SK-N-SH (cell line): ENCODE results near the gene CR1L. TPM values are rescaled to one million over a fixed set of nuclear protein-coding genes. Genes with fewer than 3 reads are reported as not detected.
A peak's percentile ranks its signal among the peaks of the same experiment; 100 is the strongest.

Source experiments
- CTCF ChIA-PET: fragments of 300-600, 350-600 bp; formaldehyde crosslinking; extraction: SDS; loops from one replicate; lab custom pipeline; 2021; lab: Yijun Ruan, JAX
- POLR2A ChIA-PET: fragments of 350-600 bp; sonication (Branson Sonifier 250); formaldehyde crosslinking; extraction: SDS; loops from one replicate; lab custom pipeline; 2020; ENCODE audit warnings: antibody characterized with exemption, inconsistent platforms; lab: Yijun Ruan, JAX
- DNase-seq: peaks from one replicate; pipeline ENCODE4 v3.0.0; 2012
- H2AFZ ChIP-seq: fragments of 200-600 bp; sonication (generic); 2 replicates; pipeline ENCODE4 v1.8.1; 2016; ENCODE audit warnings: antibody characterized with exemption, mild to moderate bottlenecking, low read depth
- H3F3A ChIP-seq: fragments of 200-600 bp; sonication (generic); replicated peaks from 2 replicates; pipeline ENCODE3; 2016; ENCODE audit warnings: antibody characterized with exemption, mild to moderate bottlenecking; ENCODE audit not compliant: insufficient read depth
- H3K27ac ChIP-seq, 2 experiments: fragments of 200-500 bp in 1 of 2; fragments of 200-600 bp in 1 of 2; sonication (Bioruptor generic) in 1 of 2; sonication (generic), shearing (Covaris generic) in 1 of 2; 2 replicates each; pipeline versions ENCODE4 v1.5.1 to v1.6.1; 2014 to 2016; ENCODE audit warnings: low read depth in 2 of 2, inconsistent platforms in 1 of 2, low read length in 1 of 2, mild to moderate bottlenecking in 1 of 2, mixed read lengths in 1 of 2
- H3K27me3 ChIP-seq: fragments of 200-600 bp; sonication (generic), shearing (Covaris generic); 2 replicates; pipeline ENCODE4 v1.6.1; 2016; ENCODE audit warnings: mixed run types; ENCODE audit not compliant: insufficient read depth
- H3K36me3 ChIP-seq, 2 experiments: fragments of 200-500 bp in 1 of 2; fragments of 200-600 bp in 1 of 2; sonication (Bioruptor generic) in 1 of 2; sonication (generic) in 1 of 2; replicated peaks in 1 of 2; 2 replicates each; pipeline versions ENCODE3 to v1.5.1; 2014 to 2016; ENCODE audit warnings: low read length in 1 of 2, mild to moderate bottlenecking in 1 of 2; ENCODE audit not compliant: insufficient read depth in 2 of 2, control insufficient read depth in 1 of 2
- H3K4me1 ChIP-seq, 2 experiments: fragments of 200-500 bp in 1 of 2; fragments of 200-600 bp in 1 of 2; sonication (Bioruptor generic) in 1 of 2; sonication (generic), shearing (Covaris generic) in 1 of 2; 2 replicates each; pipeline versions ENCODE4 v1.5.1 to v1.6.1; 2014 to 2016; ENCODE audit warnings: low read depth in 1 of 2, low read length in 1 of 2, mixed run types in 1 of 2; ENCODE audit not compliant: insufficient read depth in 2 of 2, control insufficient read depth in 1 of 2
- H3K4me2 ChIP-seq: fragments of 200-600 bp; sonication (generic), shearing (Covaris generic); 2 replicates; pipeline ENCODE4 v1.6.1; 2017; ENCODE audit warnings: mixed run types
- H3K4me3 ChIP-seq, 2 experiments: fragments of 200-500 bp in 1 of 2; fragments of 200-600 bp in 1 of 2; sonication (Bioruptor generic) in 1 of 2; sonication (generic), shearing (Covaris generic) in 1 of 2; 2 replicates each; pipeline versions ENCODE4 v1.5.1 to v1.8.1; 2014 to 2016; ENCODE audit warnings: low read depth in 2 of 2, inconsistent platforms in 1 of 2, low read length in 1 of 2, mild to moderate bottlenecking in 1 of 2, mixed read lengths in 1 of 2, moderate library complexity in 1 of 2
- H3K79me2 ChIP-seq: fragments of 200-600 bp; sonication (generic); 2 replicates; pipeline ENCODE4 v1.8.1; 2017; ENCODE audit warnings: mild to moderate bottlenecking; ENCODE audit not compliant: insufficient read depth
- H3K9ac ChIP-seq: fragments of 200-600 bp; sonication (generic); 2 replicates; pipeline ENCODE4 v1.6.1; 2017; ENCODE audit warnings: mixed run types
- H3K9me2 ChIP-seq: fragments of 200-600 bp; sonication (generic); 2 replicates; pipeline ENCODE4 v1.6.1; 2017; ENCODE audit warnings: mixed run types
- H3K9me3 ChIP-seq: fragments of 200-600 bp; sonication (generic); 2 replicates; pipeline ENCODE4 v1.6.1; 2017; ENCODE audit warnings: mixed run types, mild to moderate bottlenecking, moderate library complexity
- H4K20me1 ChIP-seq: fragments of 200-600 bp; sonication (generic); 2 replicates; pipeline ENCODE4 v1.6.1; 2017; ENCODE audit warnings: mild to moderate bottlenecking, mixed run types; ENCODE audit not compliant: insufficient read depth
- CHD2 ChIP-seq: fragments of 150-350 bp; IDR thresholded peaks from 2 replicates; pipeline ENCODE4 v1.6.1; 2018; ENCODE audit warnings: low read length; ENCODE audit not compliant: partially characterized antibody
- ELF1 ChIP-seq: IDR thresholded peaks from 2 replicates; pipeline ENCODE4 v1.4.0; 2012
- FOXJ3 ChIP-seq: sonication (generic); formaldehyde crosslinking; IDR thresholded peaks from 2 replicates; pipeline ENCODE4 v1.5.1; 2020; ENCODE audit warnings: mild to moderate bottlenecking, missing genetic modification reagents
- FOXM1 ChIP-seq: IDR thresholded peaks from 2 replicates; pipeline ENCODE4 v1.4.0; 2012; ENCODE audit warnings: low read depth, mild to moderate bottlenecking
- GATA2 ChIP-seq: sonication (generic); formaldehyde crosslinking; IDR thresholded peaks from 2 replicates; pipeline ENCODE4 v1.5.0; 2020; ENCODE audit warnings: mild to moderate bottlenecking, missing genetic modification reagents
- POLR2AphosphoS5 ChIP-seq: IDR thresholded peaks from 2 replicates; pipeline ENCODE4 v1.6.1; 2012; ENCODE audit warnings: low read depth, low read length
- RAD21 ChIP-seq: IDR thresholded peaks from 2 replicates; pipeline ENCODE4 v1.6.1; 2012; ENCODE audit warnings: mild to moderate bottlenecking, low read length
- SIN3A ChIP-seq: IDR thresholded peaks from 2 replicates; pipeline ENCODE4 v1.6.1; 2012; ENCODE audit warnings: low read depth, mild to moderate bottlenecking, low read length, moderate library complexity, borderline replicate concordance
- YY1 ChIP-seq: IDR thresholded peaks from 2 replicates; pipeline ENCODE4 v1.4.0; 2012; ENCODE audit warnings: low read depth, mild to moderate bottlenecking
- WGBS: methylation state at CpG from one replicate; pipeline ENCODE4 v1.1.6; 2017; ENCODE audit warnings: low lambda C conversion rate; 5-methylcytosine and 5-hydroxymethylcytosine counted together
- polyA plus RNA-seq, 3 experiments: library from polyadenylated mRNA; depleted of rRNA; stranded (reverse); fragments of >200 nt; gene quantifications; 2 replicates each; pipeline ENCODE4 v1.2.3, GENCODE V29; 2012
- TF ChIP-seq, protein P1 (sequence below): fragments of 150-350 bp; IDR thresholded peaks from 2 replicates; pipeline ENCODE4 v1.6.1; 2017; ENCODE audit warnings: antibody characterized with exemption, low read length, low read depth, borderline replicate concordance
- TF ChIP-seq, protein P2 (sequence below): fragments of 200-600 bp; sonication (generic); IDR thresholded peaks from 2 replicates; pipeline ENCODE4 v1.6.1; 2017; ENCODE audit warnings: antibody characterized with exemption, mild to moderate bottlenecking, moderate library complexity

The CR1L gene
- polyA plus RNA-seq, 1 of the 3 experiments (the other 2 are of a cell fraction), result not detected

DNA sequence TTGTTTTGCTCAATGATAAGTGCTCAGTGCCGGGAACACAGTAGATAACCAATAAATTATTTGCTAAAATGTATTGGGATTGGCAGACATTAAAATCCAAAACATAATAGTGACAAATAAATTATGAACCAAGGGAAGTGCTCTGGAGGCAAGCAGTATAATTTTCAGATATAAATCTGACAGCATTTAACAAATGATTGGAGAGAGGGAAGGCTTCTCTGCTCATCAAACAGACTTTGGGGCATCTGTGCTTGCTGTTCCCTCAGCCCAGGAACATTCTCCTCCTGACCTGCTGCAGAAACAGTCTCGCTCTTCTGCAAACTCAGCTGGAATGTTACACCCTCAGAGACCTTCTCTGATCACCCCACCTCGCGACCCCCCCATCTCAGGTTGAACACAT lies 109.1 kb downstream of the CR1L start:
- Histone ChIP-seq H3K4me1 (peaks cover 17 to 20% of the 10 kb centered on the region in 2 experiments; a peak in 3 of 4 replicates), H3K27ac (peak overlapping the region in 1 of 2 experiments; percentile 16; a peak in 1 of 4 replicates), H3K9me2 (no peaks in the 10 kb centered on the region), H3K4me3 (0 out of 4 replicates have a peak overlapping the region, but pooled peaks of 1 of the 2 experiments have one; percentile 16), H3K4me2 (peak overlapping the region; percentile 79), H2AFZ (no peak overlapping the region), H3K9me3 (no peaks in the 10 kb centered on the region), H3K9ac (no peak overlapping the region), H3F3A (no peaks in the 10 kb centered on the region), H4K20me1 (peaks cover 22% of the 10 kb centered on the region), H3K79me2 (peaks cover 49% of the 10 kb centered on the region), H3K27me3 (no peaks in the 10 kb centered on the region), H3K36me3 (peaks cover 6 to 24% of the 10 kb centered on the region in 2 experiments)
- TF ChIP-seq POLR2AphosphoS5 (no peak), FOXJ3 (CRISPR knock-in tag) (no peak), RAD21 (no peak), SIN3A (no peak), GATA2 (CRISPR knock-in tag) (peak; percentile 37)
- TF ChIP-seq, protein P1, sequence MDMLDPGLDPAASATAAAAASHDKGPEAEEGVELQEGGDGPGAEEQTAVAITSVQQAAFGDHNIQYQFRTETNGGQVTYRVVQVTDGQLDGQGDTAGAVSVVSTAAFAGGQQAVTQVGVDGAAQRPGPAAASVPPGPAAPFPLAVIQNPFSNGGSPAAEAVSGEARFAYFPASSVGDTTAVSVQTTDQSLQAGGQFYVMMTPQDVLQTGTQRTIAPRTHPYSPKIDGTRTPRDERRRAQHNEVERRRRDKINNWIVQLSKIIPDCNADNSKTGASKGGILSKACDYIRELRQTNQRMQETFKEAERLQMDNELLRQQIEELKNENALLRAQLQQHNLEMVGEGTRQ, result no peak
- DNase-seq, result peak; percentile 31
- CTCF ChIA-PET, result interaction anchor here (1.8 to 5.8 kb wide), 2 partner anchors 9 to 43 kb away, joined by 4 to 35 read pairs; no protein-coding TSS in a partner anchor
- POLR2A ChIA-PET, result no interaction called here
- 69% methylated on average over 4 of the region's 4 CpGs for WGBS

- H3K4me3 ChIP-seq, result no peak overlapping the region
- no peaks in the 10 kb centered on the region for H3K9me3 ChIP-seq
- no peaks in the 10 kb centered on the region for H3K9me2 ChIP-seq
- no peaks in the 10 kb centered on the region for H3K27me3 ChIP-seq
- no peak overlapping the region for H3K27ac ChIP-seq
- H3K79me2 ChIP-seq, result peaks cover 49% of the 10 kb centered on the region
- no peak overlapping the region for H2AFZ ChIP-seq
- 93% methylated on average over 7 of the region's 7 CpGs for WGBS
- DNase-seq, result no peak
- peaks cover 17 to 35% of the 10 kb centered on the region in 2 experiments for H3K36me3 ChIP-seq
- TF ChIP-seq YY1 (no peak), ELF1 (no peak), CHD2 (no peak), FOXM1 (no peak), RAD21 (no peak), SIN3A (no peak)
- TF ChIP-seq, protein P2, sequence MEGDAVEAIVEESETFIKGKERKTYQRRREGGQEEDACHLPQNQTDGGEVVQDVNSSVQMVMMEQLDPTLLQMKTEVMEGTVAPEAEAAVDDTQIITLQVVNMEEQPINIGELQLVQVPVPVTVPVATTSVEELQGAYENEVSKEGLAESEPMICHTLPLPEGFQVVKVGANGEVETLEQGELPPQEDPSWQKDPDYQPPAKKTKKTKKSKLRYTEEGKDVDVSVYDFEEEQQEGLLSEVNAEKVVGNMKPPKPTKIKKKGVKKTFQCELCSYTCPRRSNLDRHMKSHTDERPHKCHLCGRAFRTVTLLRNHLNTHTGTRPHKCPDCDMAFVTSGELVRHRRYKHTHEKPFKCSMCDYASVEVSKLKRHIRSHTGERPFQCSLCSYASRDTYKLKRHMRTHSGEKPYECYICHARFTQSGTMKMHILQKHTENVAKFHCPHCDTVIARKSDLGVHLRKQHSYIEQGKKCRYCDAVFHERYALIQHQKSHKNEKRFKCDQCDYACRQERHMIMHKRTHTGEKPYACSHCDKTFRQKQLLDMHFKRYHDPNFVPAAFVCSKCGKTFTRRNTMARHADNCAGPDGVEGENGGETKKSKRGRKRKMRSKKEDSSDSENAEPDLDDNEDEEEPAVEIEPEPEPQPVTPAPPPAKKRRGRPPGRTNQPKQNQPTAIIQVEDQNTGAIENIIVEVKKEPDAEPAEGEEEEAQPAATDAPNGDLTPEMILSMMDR, result no peak
- TF ChIP-seq, all 33 proteins: peak for 0
- peaks cover 22% of the 10 kb centered on the region for H4K20me1 ChIP-seq
- CTCF ChIA-PET, result interaction anchor here (1.2 to 5.8 kb wide), 3 partner anchors 42 to 208 kb away, joined by 3 to 35 read pairs (median 5); no protein-coding TSS in a partner anchor
- POLR2A ChIA-PET, result interaction anchor here (0.5 kb wide), 1 partner anchor 10 kb away, joined by 3 read pairs; no protein-coding TSS in a partner anchor
- H3K4me2 ChIP-seq, result no peak overlapping the region
- H3K9ac ChIP-seq, result no peak overlapping the region
- peaks cover 17 to 20% of the 10 kb centered on the region in 2 experiments; a peak in 3 of 4 replicates for H3K4me1 ChIP-seq
- no peaks in the 10 kb centered on the region for H3F3A ChIP-seq
These were observed 110.2 kb downstream of the CR1L start for GRCh38 chr1:207754974-207755700.
